ENCODE measurements around the gene NUP133. TPM values are rescaled to one million over a fixed set of nuclear protein-coding genes. Genes with fewer than 3 reads are reported as not detected.
"Not testable (repeated sequence)": the region's sequence is repeated elsewhere in the genome, so short reads cannot be mapped to it uniquely, and the experiment has no call there.

Gene NUP133
- total and polyA plus RNA-seq, 8 donors = 6.3 to 18.7 (median 14.6) TPM

DNA sequence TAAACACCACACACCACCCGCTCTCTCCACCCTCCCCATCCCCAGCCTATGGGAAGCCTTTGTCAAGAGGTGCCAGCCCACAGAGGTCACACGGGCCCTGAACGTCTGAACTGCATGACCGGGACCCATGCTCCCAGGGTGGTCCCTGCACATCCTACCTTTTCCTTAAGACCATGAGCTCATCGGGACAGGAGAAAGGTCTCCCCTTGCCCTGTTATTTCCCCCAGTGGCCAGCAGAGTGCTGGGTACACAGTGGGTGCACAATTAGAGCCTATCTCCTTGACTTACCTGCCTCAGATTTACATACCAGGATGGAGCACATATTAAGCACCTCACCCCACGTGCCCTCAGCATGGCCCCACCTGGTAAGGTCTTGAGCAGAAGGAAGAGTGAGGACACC is 105.1 kb downstream of the NUP133 start:
- FAIRE-seq (no peak), DNase-seq (no peak), ATAC-seq (no peak)
- intact Hi-C loops (cut with DNase I) = no loop called here
- no peak overlapping the region for H3K4me3 ChIP-seq
- WGBS, 2 donors = 69 to 76% methylated on average over 6 of the region's 6 CpGs
- no peaks in the 10 kb centered on the region for H3K9me3 ChIP-seq
- TF ChIP-seq, protein P1, sequence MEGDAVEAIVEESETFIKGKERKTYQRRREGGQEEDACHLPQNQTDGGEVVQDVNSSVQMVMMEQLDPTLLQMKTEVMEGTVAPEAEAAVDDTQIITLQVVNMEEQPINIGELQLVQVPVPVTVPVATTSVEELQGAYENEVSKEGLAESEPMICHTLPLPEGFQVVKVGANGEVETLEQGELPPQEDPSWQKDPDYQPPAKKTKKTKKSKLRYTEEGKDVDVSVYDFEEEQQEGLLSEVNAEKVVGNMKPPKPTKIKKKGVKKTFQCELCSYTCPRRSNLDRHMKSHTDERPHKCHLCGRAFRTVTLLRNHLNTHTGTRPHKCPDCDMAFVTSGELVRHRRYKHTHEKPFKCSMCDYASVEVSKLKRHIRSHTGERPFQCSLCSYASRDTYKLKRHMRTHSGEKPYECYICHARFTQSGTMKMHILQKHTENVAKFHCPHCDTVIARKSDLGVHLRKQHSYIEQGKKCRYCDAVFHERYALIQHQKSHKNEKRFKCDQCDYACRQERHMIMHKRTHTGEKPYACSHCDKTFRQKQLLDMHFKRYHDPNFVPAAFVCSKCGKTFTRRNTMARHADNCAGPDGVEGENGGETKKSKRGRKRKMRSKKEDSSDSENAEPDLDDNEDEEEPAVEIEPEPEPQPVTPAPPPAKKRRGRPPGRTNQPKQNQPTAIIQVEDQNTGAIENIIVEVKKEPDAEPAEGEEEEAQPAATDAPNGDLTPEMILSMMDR (IDR thresholded peaks at IDR 0.05) = no peak
- peaks cover 0 to 3% (median 0%) of the 10 kb centered on the region in 3 donors for H3K4me1 ChIP-seq
- H3K27ac ChIP-seq = no peak overlapping the region
- peaks cover 0 to 8% (median 3%) of the 10 kb centered on the region in 4 donors for H3K27me3 ChIP-seq
- H3K36me3 ChIP-seq = no peaks in the 10 kb centered on the region

DNA sequence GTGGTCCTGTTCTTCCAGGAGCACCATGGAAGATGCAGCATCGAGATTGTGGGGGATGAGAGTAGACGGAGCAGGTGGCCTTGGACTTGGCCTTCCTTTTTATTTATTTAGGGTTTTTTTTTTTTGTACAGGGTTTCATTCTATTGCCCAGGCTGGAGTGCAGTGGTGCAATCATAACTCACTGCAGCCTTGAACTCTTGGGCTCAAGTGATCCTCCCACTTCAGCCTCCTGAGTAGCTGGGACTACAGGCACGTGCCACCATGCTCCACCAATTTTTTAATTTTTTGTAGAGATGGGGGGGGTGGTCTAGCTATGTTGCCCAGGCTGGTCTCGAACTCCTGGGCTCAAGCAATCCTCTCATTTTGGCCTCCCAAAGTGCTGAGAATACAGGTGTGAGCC is 105.8 kb downstream of the NUP133 start:
- H3K27me3 ChIP-seq; FAIRE-seq; H3K27ac ChIP-seq; ATAC-seq; H3K4me3 ChIP-seq; DNase-seq; H3K9me3 ChIP-seq; intact Hi-C loops (cut with DNase I); H3K36me3 ChIP-seq; H3K4me1 ChIP-seq: not testable (repeated sequence)
- 44 to 56% methylated on average over 4 of the region's 4 CpGs for WGBS, 2 donors

DNA sequence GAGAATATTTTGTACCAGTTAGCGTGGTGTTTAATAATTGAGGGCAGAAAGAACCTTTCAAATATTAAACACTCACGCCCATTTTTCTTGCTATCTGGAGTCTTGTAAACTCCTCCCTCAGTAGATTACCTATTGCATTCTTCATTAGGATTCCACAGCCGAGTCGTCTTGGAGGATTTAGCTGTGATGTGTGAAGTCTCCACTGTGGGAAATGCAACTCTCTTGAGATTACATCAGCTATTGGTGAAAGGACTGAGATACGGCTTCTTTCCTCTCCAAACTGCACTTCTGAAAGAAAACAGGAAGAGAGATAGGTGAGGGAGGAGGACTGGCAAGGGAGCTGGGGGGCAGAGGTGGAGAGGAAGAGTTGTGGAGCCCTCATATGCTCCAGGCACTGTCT is 110.4 kb downstream of the NUP133 start:
- Histone ChIP-seq H3K27me3 (no peaks in the 10 kb centered on the region), H3K27ac (no peak overlapping the region), H3K4me1 (no peaks in the 10 kb centered on the region), H3K36me3 (no peaks in the 10 kb centered on the region), H3K9me3 (no peaks in the 10 kb centered on the region), H3K4me3 (no peak overlapping the region)
- intact Hi-C loops (cut with DNase I) = no loop called here
- no peak for DNase-seq
- no peak for ATAC-seq
- 57 to 60% methylated on average over 5 of the region's 5 CpGs for WGBS, 2 donors
- TF ChIP-seq, protein P1 (IDR thresholded peaks at IDR 0.05) = no peak
- no peak for FAIRE-seq

DNA sequence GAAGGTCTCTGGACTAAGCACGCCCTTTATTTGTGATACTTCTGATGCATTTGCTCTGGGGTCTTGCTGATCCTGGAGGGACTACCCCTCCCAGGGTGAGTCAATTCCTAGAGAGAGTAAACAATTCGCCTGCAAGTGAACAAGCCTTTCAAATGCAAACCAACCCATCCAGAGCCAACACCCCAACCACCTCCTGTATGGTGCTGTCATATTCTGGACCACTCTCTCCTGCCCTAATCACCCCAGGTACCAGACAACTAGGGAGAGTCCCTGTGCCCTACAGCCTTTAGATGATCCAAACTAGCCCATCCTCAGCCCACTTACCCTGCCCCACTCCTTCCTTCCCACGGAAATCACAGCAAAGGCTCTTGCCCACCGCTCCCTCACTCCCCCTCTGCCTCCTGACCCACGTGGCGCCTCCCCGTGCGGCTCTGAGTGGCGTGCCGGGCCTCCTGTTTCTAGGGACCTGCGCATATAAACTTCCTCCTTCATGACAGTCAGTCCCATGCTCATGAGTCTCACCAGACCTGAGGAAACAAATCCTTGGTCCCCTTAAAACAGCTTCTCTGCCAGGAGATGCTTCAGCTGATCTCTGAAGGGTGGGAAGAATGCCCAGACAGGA is 111.4 kb downstream of the NUP133 start:
- Histone ChIP-seq H3K9me3 (no peaks in the 10 kb centered on the region), H3K4me1 (no peaks in the 10 kb centered on the region), H3K27ac (no peak overlapping the region), H3K36me3 (no peaks in the 10 kb centered on the region), H3K27me3 (no peaks in the 10 kb centered on the region), H3K4me3 (no peak overlapping the region)
- intact Hi-C loops (cut with DNase I) = no loop called here
- DNase-seq = no peak
- WGBS, 2 donors = 60 to 67% methylated on average over 11 of the region's 11 CpGs
- TF ChIP-seq, protein P1 (IDR thresholded peaks at IDR 0.05) = no peak
- ATAC-seq = no peak
- FAIRE-seq = no peak

DNA sequence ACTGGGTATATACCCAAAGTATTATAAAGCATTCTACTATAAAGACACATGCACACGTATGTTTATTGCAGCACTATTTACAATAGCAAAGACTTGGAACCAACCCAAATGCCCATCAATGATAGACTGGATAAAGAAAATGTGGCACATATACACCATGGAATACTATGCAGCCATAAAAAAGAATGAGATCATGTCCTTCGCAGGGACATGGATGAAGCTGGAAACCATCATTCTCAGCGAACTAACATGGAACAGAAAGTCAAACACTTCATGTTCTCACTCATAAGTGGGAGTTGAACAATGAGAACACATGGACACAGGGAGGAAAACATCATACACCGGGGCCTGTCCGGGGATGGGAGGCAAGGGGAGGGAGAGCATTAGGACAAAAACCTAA is 113.6 kb downstream of the NUP133 start:
- H3K4me3 ChIP-seq; intact Hi-C loops (cut with DNase I); ATAC-seq; H3K36me3 ChIP-seq; DNase-seq; H3K9me3 ChIP-seq; FAIRE-seq; H3K27me3 ChIP-seq; H3K27ac ChIP-seq; H3K4me1 ChIP-seq: not testable (repeated sequence)
- WGBS, 2 donors = 84 to 90% methylated on average over 5 of the region's 5 CpGs

DNA sequence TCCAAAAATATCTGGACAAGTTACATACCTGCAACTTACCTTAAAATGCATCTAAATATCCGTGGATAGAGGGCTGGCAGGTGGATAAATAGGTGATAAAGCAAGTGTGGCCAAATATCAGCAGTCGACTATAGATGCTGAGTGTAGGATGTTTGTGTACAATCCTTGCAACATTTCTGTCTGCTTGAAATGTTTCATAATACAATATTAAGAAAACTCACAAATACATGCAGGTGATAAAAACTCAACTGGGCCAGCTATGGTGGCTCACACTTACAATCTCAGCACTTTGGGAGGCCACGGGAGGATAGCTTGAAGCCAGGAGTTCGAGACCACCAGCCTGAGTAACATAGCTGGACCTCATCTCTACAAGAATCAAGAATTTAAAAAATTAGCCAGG is 115.2 kb downstream of the NUP133 start:
- TF ChIP-seq, protein P1 (IDR thresholded peaks at IDR 0.05) = no peak
- Histone ChIP-seq H3K27ac (no peak overlapping the region), H3K4me3 (no peak overlapping the region), H3K9me3 (no peaks in the 10 kb centered on the region), H3K36me3 (no peaks in the 10 kb centered on the region), H3K4me1 (no peaks in the 10 kb centered on the region), H3K27me3 (no peaks in the 10 kb centered on the region)
- WGBS, 2 donors = 66 to 68% methylated on average over 4 of the region's 4 CpGs
- FAIRE-seq (no peak), ATAC-seq (no peak), DNase-seq (no peak)
- intact Hi-C loops (cut with DNase I) = no loop called here

Other genes starting within 250 kb of the NUP133 start
- gene RAB4A, start 237.2 kb downstream of the NUP133 start, total RNA-seq = 10 to 100 TPM; 50.9 to 67.4 (median 57.3) TPM
- gene RAB4A, start 237.2 kb downstream of the NUP133 start, polyA plus RNA-seq = 10 to 100 TPM; 14.5 to 23.4 TPM
- gene CCSAP, start 165.3 kb downstream of the NUP133 start, total RNA-seq = 1 to 10 TPM in 5 of 6 donors, under 1 TPM in 1; 0.97 to 3.1 (median 1.4) TPM
- 1 to 10 TPM; 1.7 to 4.6 TPM for gene CCSAP, start 165.3 kb downstream of the NUP133 start, polyA plus RNA-seq
- 1 to 10 TPM in 1 of 6 donors, not detected in 5; 4.2 TPM for gene ACTA1, start 74.2 kb downstream of the NUP133 start, total RNA-seq
- 1 to 10 TPM in 1 of 2 donors, under 1 TPM in 1; 0.76 to 6.9 TPM for gene ACTA1, start 74.2 kb downstream of the NUP133 start, polyA plus RNA-seq
- 1 to 10 TPM; 4.9 to 8.6 (median 7.2) TPM for gene ABCB10, start 50.4 kb upstream of the NUP133 start, total RNA-seq
- 1 to 10 TPM; 3.8 to 6.5 TPM for gene ABCB10, start 50.4 kb upstream of the NUP133 start, polyA plus RNA-seq
- 1 to 10 TPM; 4.4 to 9.5 (median 7.1) TPM for gene TAF5L, start 117.8 kb upstream of the NUP133 start, total RNA-seq
- 1 to 10 TPM; 5.1 to 8.5 TPM for gene TAF5L, start 117.8 kb upstream of the NUP133 start, polyA plus RNA-seq
- gene URB2, start 117.9 kb upstream of the NUP133 start, total RNA-seq = 1 to 10 TPM; 2.0 to 4.7 (median 3.9) TPM
- gene URB2, start 117.9 kb upstream of the NUP133 start, polyA plus RNA-seq = 1 to 10 TPM; 2.0 to 2.3 TPM